ENCODE measurements around the gene TATDN3.

The TATDN3 gene

GRCh38 chr1:212753749-212754148 is 37.9 kb upstream of the TATDN3 start:
- Histone ChIP-seq H3K27ac (ENCODE audit: low read length) (peak overlapping the region; percentile 90), H2AFZ (ENCODE audit: low read depth, low read length) (no peak overlapping the region), H3K79me2 (ENCODE audit: low read length) (peaks cover 34% of the 10 kb centered on the region), H3K4me1 (ENCODE audit: low read length) (peaks cover 63% of the 10 kb centered on the region), H3K4me3 (ENCODE audit: low read length) (peak overlapping the region; percentile 70), H3K9ac (ENCODE audit: low read length) (peak overlapping the region; percentile 59), H4K20me1 (ENCODE audit: insufficient read depth, low read length) (peaks cover 7% of the 10 kb centered on the region; the same call in 1 of the 2 replicates), H3K36me3 (replicated peaks; ENCODE audit: low read depth, low read length) (peaks cover 3% of the 10 kb centered on the region), H3K27me3 (ENCODE audit: low read depth, low read length) (no peaks in the 10 kb centered on the region), H3K4me2 (ENCODE audit: low read length) (peak overlapping the region; percentile 94), H3K9me3 (ENCODE audit: insufficient read depth, low read length) (no peaks in the 10 kb centered on the region)
- TF ChIP-seq EZH2phosphoT487 (IDR thresholded peaks at IDR 0.05; ENCODE audit: low read depth) (no peak), CTCF (IDR thresholded peaks at IDR 0.05; ENCODE audit: low read depth, low read length) (no peak)

DNA sequence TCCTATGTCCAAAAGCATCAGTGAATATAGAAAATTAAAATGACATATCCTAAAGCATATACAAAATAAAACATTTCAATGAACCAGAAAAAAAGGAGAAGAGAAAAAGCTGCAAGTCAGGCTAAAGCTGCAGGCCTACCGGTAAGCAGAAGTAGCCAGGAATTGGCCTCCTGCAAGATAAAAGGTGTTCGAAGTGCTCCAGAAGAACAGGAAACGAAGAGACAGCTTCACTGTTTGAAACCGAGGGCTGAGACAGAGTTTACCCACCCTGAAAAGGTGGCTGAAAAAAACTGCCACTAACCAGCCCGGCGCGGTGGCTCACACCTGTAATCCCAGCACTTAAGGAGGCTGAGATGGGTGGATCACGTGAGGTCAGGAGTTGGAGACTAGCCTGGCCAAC is 37.5 kb upstream of the TATDN3 start:
- no peak for TF ChIP-seq EZH2phosphoT487 (IDR thresholded peaks at IDR 0.05; ENCODE audit: low read depth)
- TF ChIP-seq CTCF (IDR thresholded peaks at IDR 0.05; ENCODE audit: low read depth, low read length) = no peak
- Histone ChIP-seq H3K4me2 (ENCODE audit: low read length) (peak overlapping the region; percentile 94), H3K4me3 (ENCODE audit: low read length) (peak overlapping the region; percentile 70)

DNA sequence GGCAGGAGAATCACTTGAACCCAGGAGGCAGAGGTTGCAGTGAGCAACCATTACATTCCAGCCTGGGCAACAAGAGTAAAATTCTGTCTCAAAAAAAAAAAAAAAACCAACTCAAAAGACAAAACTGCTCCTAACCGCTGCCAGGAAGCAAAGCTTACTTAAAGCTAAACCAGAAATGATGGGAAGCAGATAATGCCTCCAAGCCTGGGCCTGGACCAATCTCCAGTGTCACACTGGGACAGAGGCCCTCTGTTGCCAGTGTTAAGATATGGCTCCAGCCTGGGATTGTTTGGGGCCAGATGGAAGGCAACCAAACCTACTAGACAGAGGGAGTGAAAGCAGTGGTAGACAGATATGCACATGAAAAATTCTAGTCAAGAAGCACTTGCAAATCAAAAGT is 37.0 kb upstream of the TATDN3 start:
- peaks cover 54% of the 10 kb centered on the region for H3K4me1 ChIP-seq (ENCODE audit: low read length)
- no peak for TF ChIP-seq CTCF (IDR thresholded peaks at IDR 0.05; ENCODE audit: low read depth, low read length)
- no peak for TF ChIP-seq EZH2phosphoT487 (IDR thresholded peaks at IDR 0.05; ENCODE audit: low read depth)
- peak overlapping the region; percentile 90 for H3K27ac ChIP-seq (ENCODE audit: low read length)
- H3K9ac ChIP-seq (ENCODE audit: low read length) = peak overlapping the region; percentile 59; the same call in 1 of the 2 replicates
- peaks cover 14% of the 10 kb centered on the region for H4K20me1 ChIP-seq (ENCODE audit: insufficient read depth, low read length)
- peak overlapping the region; percentile 70 for H3K4me3 ChIP-seq (ENCODE audit: low read length)
- H3K9me3 ChIP-seq (ENCODE audit: insufficient read depth, low read length) = no peaks in the 10 kb centered on the region
- H3K79me2 ChIP-seq (ENCODE audit: low read length) = peaks cover 39% of the 10 kb centered on the region
- H3K4me2 ChIP-seq (ENCODE audit: low read length) = peak overlapping the region; percentile 94
- H3K36me3 ChIP-seq (replicated peaks; ENCODE audit: low read depth, low read length) = peaks cover 3% of the 10 kb centered on the region
- H3K27me3 ChIP-seq (ENCODE audit: low read depth, low read length) = no peaks in the 10 kb centered on the region
- no peak overlapping the region for H2AFZ ChIP-seq (ENCODE audit: low read depth, low read length)

More for the DNA sequence above, 37.5 kb upstream of the TATDN3 start:
- H3K79me2 ChIP-seq (ENCODE audit: low read length) = peaks cover 37% of the 10 kb centered on the region
- peaks cover 3% of the 10 kb centered on the region for H3K36me3 ChIP-seq (replicated peaks; ENCODE audit: low read depth, low read length)
- peaks cover 9% of the 10 kb centered on the region for H4K20me1 ChIP-seq (ENCODE audit: insufficient read depth, low read length)
- no peaks in the 10 kb centered on the region for H3K9me3 ChIP-seq (ENCODE audit: insufficient read depth, low read length)
- peak overlapping the region; percentile 59; the same call in 1 of the 2 replicates for H3K9ac ChIP-seq (ENCODE audit: low read length)
- H3K27ac ChIP-seq (ENCODE audit: low read length) = peak overlapping the region; percentile 90
- no peak overlapping the region for H2AFZ ChIP-seq (ENCODE audit: low read depth, low read length)
- H3K4me1 ChIP-seq (ENCODE audit: low read length) = peaks cover 58% of the 10 kb centered on the region
- H3K27me3 ChIP-seq (ENCODE audit: low read depth, low read length) = no peaks in the 10 kb centered on the region

DNA sequence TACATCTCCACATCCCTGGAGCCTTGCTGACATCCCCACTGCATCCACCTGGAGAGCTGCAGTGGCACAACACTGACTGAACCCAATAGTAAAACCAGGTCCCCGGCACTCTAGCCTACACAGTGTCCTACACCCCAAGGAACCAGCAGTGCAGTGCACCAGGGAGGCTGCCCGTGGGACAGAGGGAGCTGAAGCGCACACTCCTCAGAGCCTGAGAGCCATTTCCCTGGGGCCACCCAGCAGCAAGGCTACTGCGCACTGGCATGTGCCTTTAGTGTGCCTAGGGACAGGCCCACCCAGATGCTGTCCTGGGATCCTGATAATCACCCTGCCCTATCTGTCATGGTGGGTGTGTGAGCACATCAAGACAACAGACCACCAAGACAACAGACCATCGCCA is 32.0 kb upstream of the TATDN3 start:
- H3K4me2 ChIP-seq (ENCODE audit: low read length) = no peak overlapping the region
- H3K9ac ChIP-seq (ENCODE audit: low read length) = no peak overlapping the region
- H4K20me1 ChIP-seq (ENCODE audit: insufficient read depth, low read length) = peaks cover 35% of the 10 kb centered on the region
- TF ChIP-seq CTCF (IDR thresholded peaks at IDR 0.05; ENCODE audit: low read depth, low read length) (no peak), EZH2phosphoT487 (IDR thresholded peaks at IDR 0.05; ENCODE audit: low read depth) (no peak)
- peaks cover 23% of the 10 kb centered on the region for H3K36me3 ChIP-seq (replicated peaks; ENCODE audit: low read depth, low read length)
- no peak overlapping the region for H3K27ac ChIP-seq (ENCODE audit: low read length)
- H3K9me3 ChIP-seq (ENCODE audit: insufficient read depth, low read length) = no peaks in the 10 kb centered on the region
- H3K27me3 ChIP-seq (ENCODE audit: low read depth, low read length) = no peaks in the 10 kb centered on the region
- H3K4me3 ChIP-seq (ENCODE audit: low read length) = no peak overlapping the region
- H3K79me2 ChIP-seq (ENCODE audit: low read length) = peaks cover 64% of the 10 kb centered on the region
- peaks cover 4% of the 10 kb centered on the region for H3K4me1 ChIP-seq (ENCODE audit: low read length)
- no peak overlapping the region for H2AFZ ChIP-seq (ENCODE audit: low read depth, low read length)
